Mucosa of stomach (tissue), 1 donor: ENCODE results near the gene SVIP.

Source experiments
- H3K27me3 ChIP-seq: one replicate; pipeline ENCODE4 v1.7.0; 2013; ENCODE audit warnings: mild to moderate bottlenecking, low read length; ENCODE audit not compliant: control insufficient read depth, insufficient read depth
- H3K36me3 ChIP-seq: one replicate; pipeline ENCODE4 v1.7.0; 2013; ENCODE audit warnings: low read length; ENCODE audit not compliant: control insufficient read depth, insufficient read depth
- H3K4me1 ChIP-seq: one replicate; pipeline ENCODE4 v1.7.0; 2013; ENCODE audit warnings: mild to moderate bottlenecking, low read length; ENCODE audit not compliant: control insufficient read depth, insufficient read depth
- H3K4me3 ChIP-seq: one replicate; pipeline ENCODE4 v1.7.0; 2013; ENCODE audit warnings: low read length
- H3K9ac ChIP-seq: one replicate; pipeline ENCODE4 v1.7.0; 2013; ENCODE audit warnings: mild to moderate bottlenecking, low read length, moderate library complexity
- H3K9me3 ChIP-seq: one replicate; pipeline ENCODE4 v1.7.0; 2013; ENCODE audit warnings: mild to moderate bottlenecking, low read length, moderate library complexity; ENCODE audit not compliant: control insufficient read depth
- donor health status: Pancreatic carcinoma.

The SVIP gene, protein sequence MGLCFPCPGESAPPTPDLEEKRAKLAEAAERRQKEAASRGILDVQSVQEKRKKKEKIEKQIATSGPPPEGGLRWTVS

DNA sequence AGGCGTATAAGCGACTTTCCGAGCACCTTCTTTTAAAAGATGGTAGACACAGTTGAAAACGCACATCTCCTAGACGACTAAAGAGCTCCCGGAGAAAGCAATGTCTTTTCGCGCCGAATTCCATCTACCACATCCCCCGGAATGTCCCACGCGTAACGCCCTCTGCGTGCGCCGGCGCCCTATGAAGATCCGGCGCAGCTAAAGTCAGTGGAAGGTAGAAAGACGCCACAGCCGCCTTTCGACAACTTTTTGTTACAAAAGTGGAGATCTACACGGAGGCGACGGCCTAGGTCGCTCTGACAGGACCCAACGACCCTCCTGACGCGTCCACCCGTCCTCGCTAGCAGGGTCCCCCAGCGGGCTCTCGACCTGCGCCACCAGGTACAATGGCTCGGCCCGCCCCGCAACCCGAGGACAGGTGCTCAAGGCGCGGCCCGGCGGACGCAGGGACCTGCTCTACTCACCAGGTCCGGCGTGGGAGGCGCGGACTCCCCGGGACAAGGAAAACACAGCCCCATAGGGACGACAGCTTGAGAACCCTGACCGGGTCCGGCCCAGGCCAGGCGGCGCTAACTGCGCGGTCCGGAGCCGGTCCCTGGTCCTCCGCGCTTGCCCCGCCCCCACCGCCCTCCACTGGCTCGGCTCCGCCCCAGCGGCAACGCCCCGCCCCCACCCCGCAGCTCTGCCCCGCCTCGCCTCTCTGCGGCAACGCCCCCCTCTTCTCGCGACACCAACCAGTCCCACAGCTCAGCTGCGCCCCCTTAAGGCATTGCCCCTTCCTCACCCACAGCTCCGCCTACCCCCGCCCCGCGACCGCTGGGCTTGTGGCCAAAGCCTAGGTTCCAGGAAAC, at the start of gene SVIP:
Gene SVIP (minus strand): TSS at position 571 of the 851 bp plus-strand sequence. CDS start 53 bp downstream, at position 518.
- Histone ChIP-seq H3K36me3 (no peaks in the 10 kb centered on the region), H3K4me1 (peaks cover 4% of the 10 kb centered on the region), H3K9me3 (no peaks in the 10 kb centered on the region), H3K4me3 (peak within 1 kb of the TSS; percentile 57), H3K27me3 (no peaks in the 10 kb centered on the region), H3K9ac (peak within 1 kb of the TSS; percentile 77)

DNA sequence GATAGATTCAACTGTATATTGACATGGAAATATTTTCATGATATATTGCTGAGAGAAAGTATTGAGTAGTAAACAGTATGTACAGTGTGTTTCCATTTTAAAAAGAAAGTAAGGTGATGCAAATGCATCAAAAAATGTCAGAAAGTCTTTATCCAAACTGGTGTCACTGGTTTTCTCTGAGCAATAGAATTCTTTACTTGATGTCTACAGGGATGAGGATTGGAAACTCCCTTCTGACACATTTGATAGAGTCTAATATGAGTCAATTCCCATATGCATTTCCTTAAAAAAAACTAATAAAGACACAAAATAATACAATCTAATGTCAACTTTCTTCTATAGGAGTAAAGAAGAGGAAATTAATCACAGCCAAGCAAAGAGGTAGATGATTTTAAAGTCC, 49.0 kb upstream of the SVIP start:
- Histone ChIP-seq H3K36me3 (no peaks in the 10 kb centered on the region), H3K27me3 (no peaks in the 10 kb centered on the region), H3K9me3 (no peaks in the 10 kb centered on the region), H3K9ac (no peak overlapping the region), H3K4me1 (peaks cover 4% of the 10 kb centered on the region), H3K4me3 (no peak overlapping the region)

DNA sequence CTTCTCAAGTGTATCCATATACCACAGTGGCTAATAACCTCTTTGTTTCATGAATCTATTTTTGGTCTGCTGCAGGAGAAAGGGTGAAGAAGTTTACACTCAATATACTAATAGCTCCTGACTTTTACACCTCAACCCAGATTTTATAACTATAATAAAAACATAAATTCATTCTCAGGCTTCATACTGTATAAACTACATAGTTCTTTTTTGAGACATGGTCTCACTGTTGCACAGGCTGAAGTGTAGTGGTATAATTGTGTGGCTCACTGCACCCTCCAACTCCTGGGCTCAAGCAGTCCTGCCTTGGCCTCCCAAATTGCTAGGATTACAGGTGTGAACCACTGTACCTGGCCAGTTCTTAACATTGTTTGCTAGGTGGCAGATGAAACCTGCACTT, 48.4 kb upstream of the SVIP start:
- Histone ChIP-seq H3K9ac (no peak overlapping the region), H3K9me3 (no peaks in the 10 kb centered on the region), H3K4me1 (peaks cover 4% of the 10 kb centered on the region), H3K27me3 (no peaks in the 10 kb centered on the region), H3K4me3 (no peak overlapping the region), H3K36me3 (no peaks in the 10 kb centered on the region)

DNA sequence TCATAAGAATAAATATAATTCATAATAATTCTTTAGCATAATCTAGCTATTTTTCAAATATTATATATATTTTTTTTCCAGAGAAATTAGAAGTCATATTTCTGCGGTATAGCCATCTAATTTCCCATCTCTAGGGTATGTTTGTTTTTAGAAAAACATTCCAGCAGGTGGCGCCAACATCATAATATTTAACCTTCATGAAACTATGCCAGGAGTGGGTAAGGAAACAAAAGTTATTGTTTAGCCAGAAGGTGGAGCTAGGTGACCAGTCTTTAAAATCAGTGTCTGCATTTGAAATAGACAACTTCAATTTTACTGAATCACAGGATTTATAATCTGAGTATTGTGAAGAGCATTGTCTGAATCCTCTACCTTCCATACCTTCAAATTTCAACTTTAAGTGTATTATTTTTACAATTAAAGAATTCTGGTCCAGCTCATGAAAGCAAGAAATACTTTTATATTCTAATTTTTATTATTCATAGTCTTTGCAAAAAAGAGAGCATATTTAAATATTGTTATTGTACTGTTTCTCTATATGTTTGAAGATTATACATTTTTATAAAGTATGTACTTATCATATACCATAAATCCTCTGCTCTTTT, 46.4 kb upstream of the SVIP start:
- H3K27me3 ChIP-seq = no peaks in the 10 kb centered on the region
- H3K4me1 ChIP-seq = peaks cover 4% of the 10 kb centered on the region
- H3K9me3 ChIP-seq = no peaks in the 10 kb centered on the region
- no peak overlapping the region for H3K4me3 ChIP-seq
- H3K9ac ChIP-seq = no peak overlapping the region
- no peaks in the 10 kb centered on the region for H3K36me3 ChIP-seq

DNA sequence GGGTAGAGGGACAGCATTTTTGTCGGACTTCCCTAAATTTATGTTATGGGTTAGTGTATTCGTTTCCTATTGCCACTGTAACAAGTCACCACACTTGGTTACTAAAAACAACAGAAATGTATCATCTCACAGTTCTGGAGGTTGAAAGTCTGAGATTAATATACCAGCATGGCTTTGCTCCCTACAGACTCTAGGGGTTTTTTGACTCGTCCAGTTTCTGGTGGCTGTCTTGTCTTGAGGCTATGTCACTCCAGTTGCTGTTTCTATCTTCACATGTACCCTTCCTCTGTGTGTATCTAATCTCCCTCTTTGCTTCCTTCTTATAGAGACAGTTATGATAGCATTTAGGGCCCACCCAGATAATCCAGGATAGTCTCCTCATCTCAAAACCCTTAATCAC, 39.7 kb upstream of the SVIP start:
- H3K36me3 ChIP-seq = no peaks in the 10 kb centered on the region
- H3K27me3 ChIP-seq = no peaks in the 10 kb centered on the region

DNA sequence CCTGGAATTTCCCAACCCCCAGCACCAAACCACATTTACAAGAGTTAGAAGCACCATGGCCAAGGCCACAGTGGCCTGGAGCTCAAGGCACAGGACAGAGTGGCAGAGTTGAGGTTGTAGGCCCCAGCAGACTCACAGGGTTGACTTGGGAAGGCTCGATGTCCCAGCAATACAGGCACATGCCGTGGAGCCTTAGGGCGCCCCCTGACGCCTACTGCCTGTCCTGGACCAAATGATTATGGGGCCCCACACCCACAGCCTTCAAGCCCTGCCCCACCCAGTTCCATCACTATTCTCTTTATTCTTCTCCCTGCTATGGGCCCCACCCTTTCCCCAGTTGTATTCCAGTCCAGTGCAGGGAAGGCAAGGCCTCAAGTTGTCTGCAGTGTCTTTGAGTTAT, 30.6 kb upstream of the SVIP start, which contains the start of gene CCDC179:
Gene CCDC179 (minus strand): TSS at position 234 of the 400 bp plus-strand sequence. CDS start 53 bp downstream, at position 181.
- Histone ChIP-seq H3K9me3 (no peaks in the 10 kb centered on the region), H3K9ac (no peak within 1 kb of the TSS), H3K4me3 (no peak within 1 kb of the TSS), H3K27me3 (no peaks in the 10 kb centered on the region), H3K36me3 (no peaks in the 10 kb centered on the region), H3K4me1 (no peaks in the 10 kb centered on the region)

More for the DNA sequence above, 39.7 kb upstream of the SVIP start:
- Histone ChIP-seq H3K4me1 (no peaks in the 10 kb centered on the region), H3K4me3 (no peak overlapping the region), H3K9ac (no peak overlapping the region), H3K9me3 (no peaks in the 10 kb centered on the region)

DNA sequence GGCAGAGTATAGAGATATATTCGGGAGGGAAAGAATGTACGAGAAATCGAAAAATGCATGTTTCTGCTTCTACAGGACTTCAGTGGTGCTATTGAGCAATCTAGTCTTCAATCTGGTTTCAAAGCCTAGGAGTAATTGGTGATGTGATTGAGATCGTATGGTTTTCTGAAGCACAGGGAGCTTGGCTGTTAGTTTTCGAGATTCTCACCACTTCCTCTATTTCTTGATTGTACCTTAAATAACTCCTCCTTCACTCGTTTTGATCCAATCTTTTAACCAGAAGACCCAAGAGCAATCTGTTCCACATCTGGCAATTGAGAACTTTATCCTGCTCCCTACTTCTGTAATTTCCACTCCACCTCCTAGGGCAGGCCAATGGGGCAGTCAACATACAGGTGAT, 30.2 kb upstream of the SVIP start:
- no peaks in the 10 kb centered on the region for H3K27me3 ChIP-seq
- no peaks in the 10 kb centered on the region for H3K36me3 ChIP-seq
- H3K9ac ChIP-seq = no peak overlapping the region
- H3K9me3 ChIP-seq = no peaks in the 10 kb centered on the region
- H3K4me3 ChIP-seq = no peak overlapping the region
- no peaks in the 10 kb centered on the region for H3K4me1 ChIP-seq

DNA sequence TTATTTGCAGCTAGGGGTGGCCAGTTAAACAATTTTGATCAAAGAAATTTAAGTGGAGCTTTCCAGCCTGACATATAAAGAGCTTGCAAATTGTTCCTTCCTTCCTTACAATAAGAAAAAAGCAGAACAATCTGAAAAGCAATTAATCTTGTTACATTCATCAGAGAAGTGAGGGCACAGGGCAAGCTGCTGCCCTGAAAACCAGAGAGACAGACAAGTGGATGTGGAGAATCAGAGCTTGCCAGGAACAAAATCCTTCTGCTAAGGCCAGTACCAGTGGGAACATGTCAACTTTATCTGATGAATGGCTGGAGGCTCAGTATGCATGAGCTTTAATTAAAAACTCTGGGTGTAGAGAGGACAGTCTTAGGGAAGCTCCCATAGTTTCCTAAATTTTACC, 21.9 kb upstream of the SVIP start:
- Histone ChIP-seq H3K4me1 (no peaks in the 10 kb centered on the region), H3K36me3 (no peaks in the 10 kb centered on the region), H3K9ac (no peak overlapping the region), H3K27me3 (no peaks in the 10 kb centered on the region), H3K9me3 (no peaks in the 10 kb centered on the region), H3K4me3 (no peak overlapping the region)

DNA sequence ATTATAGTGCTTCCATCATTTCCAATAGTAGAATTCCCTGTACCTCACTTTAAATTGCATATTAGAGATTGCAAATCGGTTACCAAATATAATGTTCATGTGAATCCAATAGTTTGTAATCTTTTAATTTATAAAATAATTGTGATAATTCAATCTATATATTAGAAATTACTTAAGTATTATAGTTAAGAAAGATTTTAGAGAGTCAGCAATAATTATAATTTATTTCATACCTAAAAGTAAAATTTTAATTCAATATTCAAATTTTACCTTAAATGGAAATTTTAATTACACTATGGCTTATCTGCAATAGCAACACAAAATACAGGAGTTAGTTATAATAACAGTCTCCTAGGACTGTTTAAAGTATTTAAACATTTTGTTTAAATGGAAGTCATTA, 17.1 kb upstream of the SVIP start:
- Histone ChIP-seq H3K9me3 (no peaks in the 10 kb centered on the region), H3K36me3 (no peaks in the 10 kb centered on the region), H3K9ac (no peak overlapping the region), H3K4me3 (no peak overlapping the region), H3K4me1 (no peaks in the 10 kb centered on the region), H3K27me3 (no peaks in the 10 kb centered on the region)

DNA sequence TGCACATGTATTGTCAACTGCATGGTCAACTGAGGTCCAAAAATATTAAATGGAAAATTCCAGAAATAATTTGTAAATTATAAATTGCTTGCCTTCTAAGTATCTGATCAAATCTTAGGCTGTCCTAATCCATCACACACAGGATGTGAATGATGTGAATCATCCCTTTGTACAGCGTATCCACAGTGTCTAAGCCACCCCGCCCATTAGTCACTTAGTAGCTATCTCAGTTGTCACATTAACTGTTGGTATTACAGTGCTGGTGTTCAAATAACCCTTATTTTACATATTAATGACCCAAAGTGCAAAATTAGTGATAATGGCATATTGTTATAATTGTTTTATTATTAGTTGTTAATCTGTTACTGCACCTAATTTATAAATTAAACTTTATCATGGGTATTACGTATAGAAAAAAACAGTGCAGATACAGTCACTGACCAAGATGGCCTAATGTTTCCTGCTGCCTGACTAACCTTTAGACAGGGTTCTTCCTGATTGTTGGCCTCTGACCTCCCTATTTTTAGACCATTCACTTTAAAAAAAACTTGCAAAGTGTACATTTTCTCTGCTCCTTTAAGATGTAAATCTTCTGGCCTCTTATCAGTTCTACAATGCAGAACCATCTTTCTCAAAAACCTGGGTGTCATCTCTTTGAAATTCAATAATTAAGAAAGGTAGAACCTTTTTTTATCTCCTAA, 2.9 kb upstream of the SVIP start:
- H3K4me1 ChIP-seq = peaks cover 4% of the 10 kb centered on the region

DNA sequence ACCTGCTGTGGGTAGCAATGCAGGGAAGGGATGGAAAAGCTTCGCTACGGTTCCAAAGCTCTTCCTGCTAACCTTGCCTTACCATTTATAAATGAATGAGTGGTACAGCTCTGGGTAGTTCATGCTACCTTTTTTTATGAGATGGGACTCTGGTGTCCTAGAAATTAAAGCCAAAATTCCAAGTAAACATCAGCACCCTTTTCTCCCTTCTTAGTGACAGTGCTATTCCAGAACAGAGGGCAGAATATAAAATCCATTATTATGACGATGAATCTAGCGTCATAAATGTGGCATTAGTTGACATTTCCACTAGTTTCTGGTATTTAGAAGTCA, 447 bp upstream of the SVIP start:
- H3K4me3 ChIP-seq = no peak overlapping the region
- H3K9ac ChIP-seq = peak overlapping the region; percentile 30
- H3K27me3 ChIP-seq = no peaks in the 10 kb centered on the region
- peaks cover 4% of the 10 kb centered on the region for H3K4me1 ChIP-seq
- no peaks in the 10 kb centered on the region for H3K9me3 ChIP-seq
- H3K36me3 ChIP-seq = no peaks in the 10 kb centered on the region

More for the DNA sequence above, 2.9 kb upstream of the SVIP start:
- Histone ChIP-seq H3K27me3 (no peaks in the 10 kb centered on the region), H3K4me3 (no peak overlapping the region), H3K36me3 (no peaks in the 10 kb centered on the region), H3K9ac (no peak overlapping the region), H3K9me3 (no peaks in the 10 kb centered on the region)

DNA sequence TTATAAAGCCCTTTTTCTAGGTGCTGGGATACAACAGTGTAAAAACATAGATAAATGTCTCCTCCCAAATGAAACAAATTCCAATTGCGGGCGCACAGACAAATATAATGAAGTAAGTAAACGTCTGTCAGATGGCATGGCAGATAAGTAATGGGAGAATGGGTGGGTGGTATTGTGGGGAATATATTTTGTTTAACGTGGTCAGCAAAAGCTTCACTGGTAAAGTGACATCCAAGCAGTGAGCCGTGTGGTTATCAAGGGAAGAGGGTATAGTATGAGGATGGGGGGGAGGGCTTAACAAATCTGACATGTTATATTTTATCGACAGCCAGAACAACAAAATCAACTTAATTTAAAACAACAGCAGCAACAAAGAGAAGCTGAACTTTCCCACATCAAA, 1.2 kb downstream of the SVIP start:
- Histone ChIP-seq H3K36me3 (no peaks in the 10 kb centered on the region), H3K9me3 (no peaks in the 10 kb centered on the region), H3K27me3 (no peaks in the 10 kb centered on the region), H3K4me1 (peaks cover 4% of the 10 kb centered on the region), H3K9ac (peak overlapping the region; percentile 77), H3K4me3 (no peak overlapping the region)
